Testis (tissue), 3 donors: ENCODE data around the gene ROBO1. TPM values are rescaled to one million over a fixed set of nuclear protein-coding genes. Genes with fewer than 3 reads are reported as not detected.
"Not testable (repeated sequence)": the region's sequence is repeated elsewhere in the genome, so short reads cannot be mapped to it uniquely, and the experiment has no call there.

ENCODE experiments used
- DNase-seq: peaks from one replicate; pipeline ENCODE4 v3.0.0-alpha.2; 2019
- H3K27ac ChIP-seq, 2 donors: fragments of 200-600 bp; sonication (generic); one replicate each; pipeline ENCODE4 v1.5.1; 2019
- H3K27me3 ChIP-seq: fragments of 200-600 bp; sonication (generic); one replicate; pipeline ENCODE4 v1.5.1; 2019
- H3K36me3 ChIP-seq: fragments of 200-600 bp; sonication (generic); one replicate; pipeline ENCODE4 v1.5.1; 2017; ENCODE audit warnings: low read depth; ENCODE audit errors: missing control alignments
- H3K4me1 ChIP-seq: fragments of 200-600 bp; sonication (generic); one replicate; pipeline ENCODE4 v1.5.1; 2019
- H3K4me3 ChIP-seq, 2 donors: fragments of 200-600 bp; sonication (generic); one replicate each; pipeline ENCODE4 v1.5.1; 2017 to 2019
- H3K9me3 ChIP-seq: fragments of 200-600 bp; sonication (generic); one replicate; pipeline ENCODE4 v1.5.1; 2017
- CTCF ChIP-seq, 3 experiments: fragments of 450-650 bp in 2 of 3; fragments of 200-600 bp in 1 of 3; sonication (generic) in 1 of 3; IDR thresholded peaks; one replicate each; pipeline ENCODE4 v1.5.1; 2016 to 2019; ENCODE audit warnings: antibody characterized with exemption in 3 of 3, mild to moderate bottlenecking in 2 of 3, moderate library complexity in 1 of 3
- POLR2A ChIP-seq: fragments of 450-650 bp; IDR thresholded peaks from one replicate; pipeline ENCODE4 v1.6.1; 2017; ENCODE audit warnings: antibody characterized with exemption, mild to moderate bottlenecking, moderate library complexity
- WGBS, 2 donors: methylation state at CpG; one replicate each; pipeline ENCODE4 v1.1.5; 2018; 5-methylcytosine and 5-hydroxymethylcytosine counted together
- intact Hi-C: fragments of 100-400 bp; cut with DNase I; formaldehyde crosslinking; loops from one replicate; pipeline ENCODE4 v1.15.1; 2023; ENCODE audit warnings: low total_unique reads
- polyA plus RNA-seq: library from polyadenylated mRNA; stranded (reverse); fragments of 350-450 nt; fragmentation: Illumina TruSeq; extraction: RNeasy Lipid Tissue Mini Kit (QIAGEN cat#74804); gene quantifications from one replicate; pipeline ENCODE4 v1.2.3, GENCODE V29; 2014; ENCODE audit warnings: low read depth, low replicate concordance; ENCODE audit not compliant: insufficient read depth
- total RNA-seq, 2 donors: library from RNA; depleted of rRNA; stranded (reverse); fragments of >200 nt; gene quantifications; one replicate each; pipeline ENCODE4 v1.2.3, GENCODE V29; 2016

Gene ROBO1
- total and polyA plus RNA-seq, 3 donors from 2014 or later = 39.4 to 45.1 (median 42.6) TPM

GRCh38 chr3:79809106-79809505 lies 41.3 kb upstream of the ROBO1 start:
- intact Hi-C loops = no loop called here

GRCh38 chr3:79808515-79808914 lies 40.7 kb upstream of the ROBO1 start:
- Histone ChIP-seq H3K4me1 (no peaks in the 10 kb centered on the region), H3K9me3 (no peaks in the 10 kb centered on the region), H3K4me3 (no peak overlapping the region), H3K27ac (no peak overlapping the region), H3K27me3 (no peaks in the 10 kb centered on the region), H3K36me3 (no peaks in the 10 kb centered on the region)
- 86 to 89% methylated on average over 2 of the region's 2 CpGs for WGBS, 2 donors
- TF ChIP-seq CTCF (IDR thresholded peaks at IDR 0.05) (no peak), POLR2A (no peak)
- DNase-seq = no peak
- intact Hi-C loops = no loop called here

More at GRCh38 chr3:79809106-79809505, 41.3 kb upstream of the ROBO1 start:
- TF ChIP-seq CTCF (IDR thresholded peaks at IDR 0.05) (no peak), POLR2A (no peak)
- Histone ChIP-seq H3K4me1 (no peaks in the 10 kb centered on the region), H3K9me3 (no peaks in the 10 kb centered on the region), H3K27ac (no peak overlapping the region), H3K36me3 (no peaks in the 10 kb centered on the region), H3K27me3 (no peaks in the 10 kb centered on the region), H3K4me3 (no peak overlapping the region)
- DNase-seq = no peak
- WGBS, 2 donors = 65 to 70% methylated on average over 2 of the region's 2 CpGs

GRCh38 chr3:79790177-79790576 lies 22.4 kb upstream of the ROBO1 start:
- DNase-seq, H3K9me3 ChIP-seq, H3K4me3 ChIP-seq, H3K4me1 ChIP-seq, H3K27ac ChIP-seq, H3K27me3 ChIP-seq, intact Hi-C loops, H3K36me3 ChIP-seq: not testable (repeated sequence)
- 86 to 94% methylated on average over 4 of the region's 4 CpGs for WGBS, 2 donors

- H3K27me3 ChIP-seq = no peaks in the 10 kb centered on the region
- no peaks in the 10 kb centered on the region for H3K9me3 ChIP-seq
- WGBS, 2 donors = 87 to 95% methylated on average over 4 to 5 of the region's 5 CpGs
- no peaks in the 10 kb centered on the region for H3K36me3 ChIP-seq
- intact Hi-C loops = no loop called here
- TF ChIP-seq POLR2A (no peak), CTCF (IDR thresholded peaks at IDR 0.05) (no peak)
- DNase-seq = no peak
- H3K27ac ChIP-seq = no peak overlapping the region
- no peak overlapping the region for H3K4me3 ChIP-seq
- no peaks in the 10 kb centered on the region for H3K4me1 ChIP-seq
Observed at GRCh38 chr3:79773291-79773690, 5.5 kb upstream of the ROBO1 start.

GRCh38 chr3:79769229-79769628 lies 1.4 kb upstream of the ROBO1 start:
- 52 to 57% methylated on average over 3 of the region's 3 CpGs for WGBS, 2 donors
- no peak overlapping the region for H3K27ac ChIP-seq
- H3K27me3 ChIP-seq = no peaks in the 10 kb centered on the region
- TF ChIP-seq CTCF (IDR thresholded peaks at IDR 0.05) (no peak), POLR2A (no peak)
- DNase-seq = no peak
- intact Hi-C loops = no loop called here
- H3K4me3 ChIP-seq = no peak overlapping the region
- no peaks in the 10 kb centered on the region for H3K36me3 ChIP-seq
- H3K4me1 ChIP-seq = no peaks in the 10 kb centered on the region
- no peaks in the 10 kb centered on the region for H3K9me3 ChIP-seq
